ENCODE results near the gene EPHB2.
"Not testable (repeated sequence)": the region's sequence is repeated elsewhere in the genome, so short reads cannot be mapped to it uniquely, and the experiment has no call there.

- not testable (repeated sequence) for TF ChIP-seq CTCF, POLR2A, POLR2AphosphoS5, EP300 (IDR thresholded peaks at IDR 0.05)
Measured at GRCh38 chr1:22834420-22834819, 123.8 kb downstream of the EPHB2 start.

Measured in suprapubic skin (tissue), 4 donors.